K562 (cell line): ENCODE data around the gene CSF2. TPM values are rescaled to one million over a fixed set of nuclear protein-coding genes. Genes with fewer than 3 reads are reported as not detected.

Experiments used
- DIDO1 ChIP-seq: fragments of 450-650 bp; IDR thresholded peaks from 2 replicates; pipeline ENCODE4 v1.6.1; 2016; ENCODE audit warnings: low read depth, missing biosample characterization, missing genetic modification characterization
- ELF4 ChIP-seq: fragments of 450-650 bp; formaldehyde crosslinking; IDR thresholded peaks from 2 replicates; pipeline ENCODE4 v1.4.0; 2022; ENCODE audit warnings: missing genetic modification characterization
- GATA2 ChIP-seq: sonication (generic); formaldehyde crosslinking; IDR thresholded peaks from 2 replicates; pipeline ENCODE4 v1.4.0; 2020; ENCODE audit warnings: mild to moderate bottlenecking, missing genetic modification reagents
- HNRNPK ChIP-seq: fragments of 200-400 bp; formaldehyde crosslinking; IDR thresholded peaks from one replicate; pipeline ENCODE4 v1.6.1; 2018; ENCODE audit warnings: mild to moderate bottlenecking, low read depth, low read length; ENCODE audit not compliant: poor library complexity, severe bottlenecking
- HSF4 ChIP-seq: fragments of 250-450 bp; sonication (Bioruptor Pico); IDR thresholded peaks from 2 replicates; pipeline ENCODE4 v2.1.2; 2022; ENCODE audit warnings: mild to moderate bottlenecking, moderate library complexity, borderline replicate concordance
- MBD1 ChIP-seq: fragments of 250-450 bp; sonication (Bioruptor Pico); IDR thresholded peaks from 2 replicates; pipeline ENCODE4 v1.8.0; 2022; ENCODE audit warnings: inconsistent platforms
- MCM3 ChIP-seq: fragments of 450-650 bp; IDR thresholded peaks from 2 replicates; pipeline ENCODE4 v1.6.1; 2016
- MECOM ChIP-seq: fragments of 250-450 bp; sonication (Bioruptor Pico); IDR thresholded peaks from 2 replicates; pipeline ENCODE4 v1.8.0; 2022; ENCODE audit warnings: inconsistent platforms
- NFYB ChIP-seq: IDR thresholded peaks from 2 replicates; pipeline ENCODE4 v1.6.1; 2011; ENCODE audit warnings: mild to moderate bottlenecking, moderate library complexity; ENCODE audit not compliant: insufficient read length; ENCODE audit errors: extremely low read depth
- NONO ChIP-seq, 2 experiments: fragments of 200-400 bp in 1 of 2; fragments of 450-650 bp in 1 of 2; formaldehyde crosslinking in 1 of 2; IDR thresholded peaks; 2 replicates each; pipeline ENCODE4 v1.6.1; 2017; ENCODE audit warnings: low read depth in 2 of 2, mild to moderate bottlenecking in 2 of 2, moderate library complexity in 2 of 2, low read length in 1 of 2
- PCBP1 ChIP-seq: fragments of 200-400 bp; formaldehyde crosslinking; IDR thresholded peaks from 2 replicates; pipeline ENCODE4 v1.6.1; 2018; ENCODE audit warnings: mild to moderate bottlenecking, low read depth, low read length; ENCODE audit not compliant: poor library complexity, severe bottlenecking
- RBBP5 ChIP-seq: fragments of 200-600 bp; sonication (generic); IDR thresholded peaks from 2 replicates; pipeline ENCODE4 v1.6.1; 2012; ENCODE audit warnings: borderline replicate concordance, mild to moderate bottlenecking, low read length, control low read depth, inconsistent platforms; ENCODE audit not compliant: insufficient read depth, poor library complexity, severe bottlenecking
- SMARCA4 ChIP-seq: fragments of 450-650 bp; IDR thresholded peaks from 2 replicates; pipeline ENCODE4 v1.6.1; 2016
- STAT5A ChIP-seq: IDR thresholded peaks from 2 replicates; pipeline ENCODE4 v1.6.1; 2012; ENCODE audit warnings: low read length, inconsistent platforms, borderline replicate concordance
- STAT6 ChIP-seq: sonication (generic); formaldehyde crosslinking; IDR thresholded peaks from 2 replicates; pipeline ENCODE4 v1.8.1; 2023; ENCODE audit warnings: mild to moderate bottlenecking, missing genetic modification reagents
- TEAD2 ChIP-seq: fragments of 450-650 bp; IDR thresholded peaks from 2 replicates; pipeline ENCODE4 v1.6.1; 2016; ENCODE audit warnings: missing genetic modification characterization, control low read depth, missing compliant biosample characterization
- YY1 ChIP-seq, 3 experiments: IDR thresholded peaks; 2 replicates each; pipeline ENCODE4 v1.6.1; 2011; ENCODE audit warnings: low read length in 2 of 3, mild to moderate bottlenecking in 2 of 3, moderate library complexity in 2 of 3, borderline replicate concordance in 1 of 3, control low read depth in 1 of 3, low read depth in 1 of 3; ENCODE audit not compliant: insufficient read depth in 3 of 3, insufficient replicate concordance in 2 of 3, control insufficient read depth in 1 of 3, insufficient read length in 1 of 3; ENCODE audit errors: extremely low read depth in 1 of 3
- ZC3H11A ChIP-seq: IDR thresholded peaks from 2 replicates; pipeline ENCODE4 v1.6.1; 2012; ENCODE audit warnings: low read depth, low read length, improper control_type of control experiment
- ZFP91 ChIP-seq: sonication (generic); formaldehyde crosslinking; IDR thresholded peaks from 2 replicates; pipeline ENCODE4 v1.8.0; 2022; ENCODE audit warnings: mild to moderate bottlenecking, missing genetic modification reagents
- ZNF140 ChIP-seq: fragments of 250-450 bp; sonication (Bioruptor Pico); IDR thresholded peaks from 2 replicates; pipeline ENCODE4 v1.8.0; 2021; ENCODE audit warnings: moderate library complexity, mild to moderate bottlenecking, inconsistent platforms
- ZNF263 ChIP-seq: sonication (generic); formaldehyde crosslinking; IDR thresholded peaks from 2 replicates; pipeline ENCODE4 v1.8.0; 2022; ENCODE audit warnings: mild to moderate bottlenecking, missing genetic modification reagents, borderline replicate concordance
- ZNF408 ChIP-seq: fragments of 250-450 bp; sonication (Bioruptor Pico); IDR thresholded peaks from 2 replicates; pipeline ENCODE4 v1.4.0; 2020; ENCODE audit warnings: low read depth, mild to moderate bottlenecking, moderate library complexity
- polyA plus RNA-seq, 8 experiments: library from polyadenylated mRNA; depleted of rRNA in 4 of 8; stranded (reverse) in 5 of 8; unstranded in 3 of 8; fragments of >200 nt; fragmentation: Nextera tagmentation in 2 of 8; fragmentation: Illumina TruSeq in 1 of 8; extraction: Ambion mirVana in 2 of 8; extraction: Trizol in 1 of 8; gene quantifications; 2 replicates each; pipeline versions ENCODE4 v1.2.1 to v1.2.3, GENCODE V29; 2011 to 2014; ENCODE audit warnings: inconsistent platforms in 1 of 8, missing spikeins in 1 of 8
- total RNA-seq, 7 experiments: library from RNA; depleted of rRNA in 6 of 7; stranded (reverse); fragments of >200 nt in 6 of 7; fragmentation: Illumina TruSeq in 2 of 7; extraction: Trizol in 2 of 7; gene quantifications; 2 replicates each; pipeline versions ENCODE4 v1.2.1 to v1.2.3, GENCODE V29; 2011 to 2021; ENCODE audit warnings: low replicate concordance in 1 of 7

Gene CSF2
- total and polyA plus RNA-seq, 9 of the 15 experiments (the other 6 are each of a cell fraction or from before 2014, with no cell fraction given) = 0.25 to 0.29 TPM; not detected in 7

- TF ChIP-seq ZNF140 = no peak
- TF ChIP-seq MCM3 = no peak
- TF ChIP-seq YY1 (IDR thresholded peaks at IDR 0.05; ENCODE audit: borderline replicate concordance in 1 of 3, control insufficient read depth in 1 of 3, extremely low read depth in 1 of 3, insufficient read depth in 3 of 3, insufficient read length in 1 of 3, insufficient replicate concordance in 2 of 3, low read depth in 1 of 3, low read length in 2 of 3) = no peak
- TF ChIP-seq ZC3H11A = no peak
- TF ChIP-seq STAT6 (CRISPR knock-in tag) = no peak
- no peak for TF ChIP-seq SMARCA4
- peak in 1 of 2 experiments; percentile 6; a peak in 1 of 4 replicates for TF ChIP-seq NONO (IDR thresholded peaks at IDR 0.05; ENCODE audit: low read depth in 2 of 2, low read length in 1 of 2)
- TF ChIP-seq TEAD2 (tag) = no peak
- no peak for TF ChIP-seq HSF4 (CRISPR knock-in tag)
- no peak for TF ChIP-seq DIDO1 (tag)
- 0 out of 2 replicates have a peak, but pooled peaks have one; percentile 60 for TF ChIP-seq ZFP91 (CRISPR knock-in tag)
- no peak for TF ChIP-seq ZNF408 (CRISPR knock-in tag)
- TF ChIP-seq ZNF263 (CRISPR knock-in tag) = no peak
- TF ChIP-seq MBD1 (CRISPR knock-in tag) = no peak
- TF ChIP-seq STAT5A = no peak
- TF ChIP-seq NFYB = no peak
- TF ChIP-seq GATA2 = no peak
- no peak for TF ChIP-seq RBBP5
- TF ChIP-seq ELF4 (CRISPR knock-in tag) = no peak
- TF ChIP-seq HNRNPK = no peak
- no peak for TF ChIP-seq PCBP1
- no peak for TF ChIP-seq MECOM (CRISPR knock-in tag)
Measured at GRCh38 chr5:132064738-132065331, 8.8 kb upstream of the CSF2 start (continued).
